Mesenchymal stem cell (in vitro differentiated cells and primary cell): ENCODE results near the gene MACROD1.

ENCODE experiments used
- DNase-seq: peaks from one replicate; pipeline ENCODE4 v3.0.0-alpha.2; 2013
- H2AFZ ChIP-seq: one replicate; pipeline ENCODE4 v1.6.1; 2013; ENCODE audit warnings: low read depth, mild to moderate bottlenecking, control low read depth, inconsistent platforms, low read length, moderate library complexity
- H2AK5ac ChIP-seq: 2 replicates; pipeline ENCODE4 v1.6.1; 2013; ENCODE audit warnings: low read length, moderate library complexity, mild to moderate bottlenecking, inconsistent platforms; ENCODE audit not compliant: severe bottlenecking
- H2BK120ac ChIP-seq: one replicate; pipeline ENCODE4 v1.6.1; 2013; ENCODE audit warnings: low read depth, mild to moderate bottlenecking, inconsistent platforms, low read length, moderate library complexity
- H2BK12ac ChIP-seq, 2 experiments: one replicate each; pipeline ENCODE4 v1.6.1; 2013; ENCODE audit warnings: inconsistent platforms in 2 of 2, low read length in 2 of 2, mild to moderate bottlenecking in 2 of 2, moderate library complexity in 2 of 2, control low read depth in 1 of 2
- H2BK15ac ChIP-seq: one replicate; pipeline ENCODE4 v1.6.1; 2013; ENCODE audit warnings: mild to moderate bottlenecking, low read depth, inconsistent platforms; ENCODE audit not compliant: poor library complexity, severe bottlenecking
- H2BK5ac ChIP-seq: 2 replicates; pipeline ENCODE4 v1.6.1; 2013; ENCODE audit warnings: low read depth, mild to moderate bottlenecking, low read length, control low read depth, inconsistent platforms; ENCODE audit not compliant: poor library complexity, severe bottlenecking
- H3K14ac ChIP-seq, 2 experiments: one replicate each; pipeline ENCODE4 v1.6.1; 2013; ENCODE audit warnings: inconsistent platforms in 2 of 2, low read length in 2 of 2, control low read depth in 1 of 2, mild to moderate bottlenecking in 1 of 2, moderate library complexity in 1 of 2
- H3K18ac ChIP-seq, 2 experiments: one replicate each; pipeline ENCODE4 v1.6.1; 2013; ENCODE audit warnings: inconsistent platforms in 2 of 2, low read length in 2 of 2, control low read depth in 1 of 2, low read depth in 1 of 2, mild to moderate bottlenecking in 1 of 2
- H3K23ac ChIP-seq, 2 experiments: one replicate each; pipeline ENCODE4 v1.6.1; 2013; ENCODE audit warnings: inconsistent platforms in 2 of 2, low read length in 2 of 2, mild to moderate bottlenecking in 2 of 2, moderate library complexity in 2 of 2, control low read depth in 1 of 2
- H3K27ac ChIP-seq: 2 replicates; pipeline ENCODE4 v1.5.1; 2013; ENCODE audit warnings: mild to moderate bottlenecking, moderate library complexity, low read length, control low read depth, inconsistent platforms; ENCODE audit not compliant: poor library complexity, severe bottlenecking
- H3K27me3 ChIP-seq, 2 experiments: 2 replicates each; pipeline versions ENCODE4 v1.6.1 to v1.7.0; 2013; ENCODE audit warnings: low read length in 2 of 2, mild to moderate bottlenecking in 2 of 2, moderate library complexity in 2 of 2, control low read depth in 1 of 2, inconsistent platforms in 1 of 2; ENCODE audit not compliant: control insufficient read depth in 1 of 2, insufficient read depth in 1 of 2
- H3K36me3 ChIP-seq, 2 experiments: 2 replicates each; pipeline versions ENCODE4 v1.6.1 to v1.7.0; 2013; ENCODE audit warnings: low read length in 2 of 2, control low read depth in 1 of 2, inconsistent platforms in 1 of 2, low read depth in 1 of 2, mild to moderate bottlenecking in 1 of 2; ENCODE audit not compliant: insufficient read depth in 2 of 2, control insufficient read depth in 1 of 2
- H3K4ac ChIP-seq, 2 experiments: one replicate each; pipeline ENCODE4 v1.6.1; 2013; ENCODE audit warnings: inconsistent platforms in 2 of 2, low read length in 2 of 2, mild to moderate bottlenecking in 2 of 2, moderate library complexity in 2 of 2, control low read depth in 1 of 2, low read depth in 1 of 2
- H3K4me1 ChIP-seq: 2 replicates; pipeline ENCODE4 v1.6.1; 2013; ENCODE audit warnings: low read depth, low read length, control low read depth; ENCODE audit not compliant: control insufficient read depth, insufficient read depth
- H3K4me2 ChIP-seq: 2 replicates; pipeline ENCODE4 v1.6.1; 2013; ENCODE audit warnings: low read length, mild to moderate bottlenecking, inconsistent platforms; ENCODE audit not compliant: poor library complexity, severe bottlenecking
- H3K4me3 ChIP-seq, 2 experiments: 2 replicates each; pipeline versions ENCODE4 v1.5.1 to v1.7.0; 2013; ENCODE audit warnings: low read length in 2 of 2, mild to moderate bottlenecking in 2 of 2, control low read depth in 1 of 2, low read depth in 1 of 2; ENCODE audit not compliant: insufficient read depth in 1 of 2
- H3K79me1 ChIP-seq: replicated peaks from 2 replicates; pipeline ENCODE4 v1.6.1; 2013; ENCODE audit warnings: mild to moderate bottlenecking, control low read depth, low read length, inconsistent platforms; ENCODE audit not compliant: poor library complexity, severe bottlenecking
- H3K9ac ChIP-seq: 2 replicates; pipeline ENCODE4 v1.7.0; 2013; ENCODE audit warnings: mild to moderate bottlenecking, low read length, moderate library complexity
- H3K9me3 ChIP-seq: 2 replicates; pipeline ENCODE4 v1.7.0; 2013; ENCODE audit warnings: mild to moderate bottlenecking, low read length; ENCODE audit not compliant: control insufficient read depth
- H4K8ac ChIP-seq: one replicate; pipeline ENCODE4 v1.6.1; 2013; ENCODE audit warnings: inconsistent platforms, mild to moderate bottlenecking, low read length, moderate library complexity
- H4K91ac ChIP-seq: one replicate; pipeline ENCODE4 v1.6.1; 2013; ENCODE audit warnings: mild to moderate bottlenecking, low read length, inconsistent platforms
- WGBS: methylation state at CpG from one replicate; pipeline ENCODE4 v1.1.7; 2013; ENCODE audit warnings: mixed read lengths; 5-methylcytosine and 5-hydroxymethylcytosine counted together

Gene MACROD1

DNA sequence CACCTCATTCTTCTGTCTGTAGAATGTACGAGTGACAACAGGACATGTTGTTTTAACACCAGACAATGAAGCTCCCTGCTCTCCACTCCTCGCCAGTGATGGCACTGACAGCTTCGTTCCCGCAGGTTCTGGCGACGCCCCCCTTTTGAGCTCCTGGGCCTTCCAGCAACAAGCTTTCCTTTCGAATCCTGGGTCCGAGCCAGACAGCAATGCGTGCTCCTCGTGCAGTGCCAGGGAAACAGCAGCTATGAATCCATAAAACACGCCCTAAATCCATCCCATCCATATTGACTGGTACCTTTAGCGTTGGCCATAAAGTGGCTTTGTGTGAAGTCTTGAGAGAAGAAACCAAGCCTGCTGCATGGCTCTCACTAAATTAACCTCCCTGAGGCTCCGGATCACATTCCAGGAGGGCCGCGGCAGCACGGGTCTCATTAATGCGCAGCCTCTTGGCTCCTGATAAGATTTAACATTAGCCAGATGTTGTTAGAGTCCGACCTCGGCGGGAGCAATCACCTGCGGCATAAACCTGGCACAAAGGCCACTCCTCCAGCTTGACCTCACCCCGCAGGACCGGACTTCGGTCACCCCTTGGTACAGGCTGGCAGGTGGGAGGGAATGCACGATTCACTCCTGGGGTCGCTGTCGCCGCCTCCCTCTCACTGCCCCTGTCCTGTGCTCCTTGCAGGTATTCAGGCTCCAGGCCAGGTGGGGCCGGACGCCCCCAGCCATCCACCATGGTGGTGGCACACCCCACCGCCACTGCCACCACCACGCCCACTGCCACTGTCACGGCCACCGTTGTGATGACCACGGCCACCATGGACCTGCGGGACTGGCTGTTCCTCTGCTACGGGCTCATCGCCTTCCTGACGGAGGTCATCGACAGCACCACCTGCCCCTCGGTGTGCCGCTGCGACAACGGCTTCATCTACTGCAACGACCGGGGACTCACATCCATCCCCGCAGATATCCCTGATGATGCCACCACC is 50.1 kb downstream of the MACROD1 start:
- Histone ChIP-seq H3K18ac (no peak overlapping the region), H3K9me3 (no peaks in the 10 kb centered on the region), H3K36me3 (peaks cover 0 to 13% of the 10 kb centered on the region in 2 experiments), H3K4me3 (no peak overlapping the region), H3K9ac (no peak overlapping the region), H2BK120ac (no peak overlapping the region), H3K4me1 (peaks cover 2% of the 10 kb centered on the region), H3K23ac (no peak overlapping the region), H2BK5ac (no peak overlapping the region), H2AK5ac (no peak overlapping the region), H4K8ac (no peak overlapping the region), H3K79me1 (no peaks in the 10 kb centered on the region), H4K91ac (no peak overlapping the region), H2BK15ac (no peak overlapping the region), H3K27ac (no peak overlapping the region), H3K4me2 (no peak overlapping the region), H3K4ac (no peak overlapping the region), H2AFZ (no peak overlapping the region), H3K14ac (no peak overlapping the region), H2BK12ac (no peak overlapping the region), H3K27me3 (peaks cover 0 to 12% of the 10 kb centered on the region in 2 experiments)
- no peak for DNase-seq
- 94% methylated on average over 47 of the region's 47 CpGs for WGBS

DNA sequence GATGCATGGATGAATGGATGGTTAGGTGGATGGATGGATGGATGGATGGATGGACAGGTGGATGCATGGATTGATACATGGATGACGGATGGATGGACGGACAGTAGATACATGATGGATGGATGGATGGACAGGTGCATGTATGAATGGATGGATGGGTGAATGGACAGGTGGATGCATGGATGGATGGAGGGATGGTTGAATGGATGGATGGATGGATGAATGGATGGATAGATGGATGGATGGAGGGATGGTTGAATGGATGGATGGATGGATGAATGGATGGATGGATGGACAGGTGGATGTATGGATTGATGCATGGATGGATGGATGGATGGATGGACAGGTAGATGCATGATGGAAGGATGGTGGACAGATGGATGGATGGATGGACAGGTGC is 51.7 kb downstream of the MACROD1 start:
- H3K4me1 ChIP-seq, result peaks cover 3% of the 10 kb centered on the region
- 88% methylated on average over 2 of the region's 2 CpGs for WGBS
- no peak overlapping the region for H3K27ac ChIP-seq
- no peak overlapping the region for H3K18ac ChIP-seq
- no peak overlapping the region for H3K4me3 ChIP-seq
- peaks cover 0 to 13% of the 10 kb centered on the region in 2 experiments for H3K36me3 ChIP-seq
- no peak overlapping the region for H2AFZ ChIP-seq
- DNase-seq, result no peak
- no peak overlapping the region for H2BK12ac ChIP-seq
- H3K23ac ChIP-seq, result no peak overlapping the region
- no peak overlapping the region for H2BK120ac ChIP-seq
- H3K27me3 ChIP-seq, result peaks cover 0 to 17% of the 10 kb centered on the region in 2 experiments
- no peak overlapping the region for H2BK15ac ChIP-seq
- H3K79me1 ChIP-seq, result no peaks in the 10 kb centered on the region
- H4K91ac ChIP-seq, result no peak overlapping the region
- H3K14ac ChIP-seq, result no peak overlapping the region
- no peaks in the 10 kb centered on the region for H3K9me3 ChIP-seq
- no peak overlapping the region for H4K8ac ChIP-seq
- H3K4ac ChIP-seq, result no peak overlapping the region
- no peak overlapping the region for H3K9ac ChIP-seq
- no peak overlapping the region for H3K4me2 ChIP-seq
- no peak overlapping the region for H2AK5ac ChIP-seq
- H2BK5ac ChIP-seq, result no peak overlapping the region

DNA sequence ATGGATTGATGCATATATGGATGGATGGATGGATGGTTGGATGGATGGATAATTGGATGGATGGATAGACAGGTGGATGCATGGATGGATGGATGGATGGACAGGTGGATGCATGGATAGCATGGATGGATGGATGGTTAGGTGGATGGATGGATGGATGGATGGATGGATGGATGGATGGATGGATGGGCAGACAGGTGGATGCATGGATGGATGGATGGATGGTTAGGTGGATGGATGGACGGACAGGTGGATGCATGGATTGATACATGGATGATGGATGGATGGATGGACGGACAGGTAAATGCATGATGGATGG is 52.5 kb downstream of the MACROD1 start:
- Histone ChIP-seq H3K27me3 (peaks cover 0 to 25% of the 10 kb centered on the region in 2 experiments), H2BK120ac (no peak overlapping the region), H4K91ac (no peak overlapping the region), H3K18ac (no peak overlapping the region), H2BK12ac (no peak overlapping the region), H3K27ac (no peak overlapping the region), H3K9ac (no peak overlapping the region), H3K4me3 (no peak overlapping the region), H3K79me1 (no peaks in the 10 kb centered on the region), H4K8ac (no peak overlapping the region), H3K36me3 (peaks cover 0 to 13% of the 10 kb centered on the region in 2 experiments), H3K23ac (no peak overlapping the region), H2AK5ac (no peak overlapping the region), H2BK5ac (no peak overlapping the region), H2AFZ (no peak overlapping the region), H3K9me3 (no peaks in the 10 kb centered on the region), H3K14ac (peak overlapping the region in 1 of 2 experiments; percentile 18), H3K4me2 (no peak overlapping the region), H2BK15ac (no peak overlapping the region), H3K4me1 (peaks cover 3% of the 10 kb centered on the region), H3K4ac (no peak overlapping the region)
- no peak for DNase-seq
- WGBS, result 82% methylated on average over 2 of the region's 2 CpGs

DNA sequence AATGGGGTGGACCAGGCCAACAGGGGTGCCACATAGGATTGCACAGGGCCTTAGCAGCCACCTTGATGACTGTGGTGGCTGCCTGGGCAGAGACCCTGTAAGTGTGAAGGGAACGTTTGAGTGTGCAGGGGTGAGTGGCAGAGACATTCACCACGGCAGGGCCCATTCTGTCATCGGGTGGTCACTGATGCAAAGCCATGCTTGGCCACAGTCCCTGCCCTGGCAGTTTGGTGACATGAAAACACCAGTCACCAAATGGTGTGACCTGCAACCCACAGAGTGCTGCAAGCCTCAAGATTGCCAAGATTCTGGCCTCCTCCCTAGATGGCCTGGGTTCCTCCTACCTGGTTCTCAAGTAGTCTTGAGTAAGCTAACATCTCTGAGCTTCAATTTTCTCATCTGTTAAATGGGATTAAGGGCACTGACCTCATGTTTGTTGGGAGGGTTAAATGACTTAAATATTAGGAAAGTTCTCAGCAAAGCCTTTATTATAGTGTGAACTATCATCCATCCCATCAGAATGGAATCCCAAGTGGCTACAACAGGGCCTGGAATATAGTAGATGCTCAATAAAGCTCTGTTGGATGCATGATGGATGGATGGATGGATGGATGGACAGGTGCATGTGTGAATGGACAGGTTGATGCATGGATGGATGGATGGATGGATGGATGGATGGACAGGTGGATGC is 53.0 kb downstream of the MACROD1 start:
- Histone ChIP-seq H3K27me3 (peaks cover 0 to 25% of the 10 kb centered on the region in 2 experiments), H3K4me1 (peaks cover 3% of the 10 kb centered on the region), H4K91ac (no peak overlapping the region), H2BK12ac (no peak overlapping the region), H3K4ac (no peak overlapping the region), H3K27ac (no peak overlapping the region), H2AFZ (no peak overlapping the region), H2AK5ac (no peak overlapping the region), H3K23ac (no peak overlapping the region), H2BK15ac (no peak overlapping the region), H3K9me3 (no peaks in the 10 kb centered on the region), H4K8ac (no peak overlapping the region), H3K4me3 (no peak overlapping the region), H3K36me3 (peaks cover 0 to 11% of the 10 kb centered on the region in 2 experiments), H3K4me2 (no peak overlapping the region), H3K14ac (no peak overlapping the region), H3K9ac (no peak overlapping the region), H2BK5ac (no peak overlapping the region), H3K79me1 (no peaks in the 10 kb centered on the region), H2BK120ac (no peak overlapping the region), H3K18ac (no peak overlapping the region)
- DNase-seq, result no peak
- 57% methylated on average over 3 of the region's 3 CpGs for WGBS
